Stomach (tissue), 4 donors: ENCODE measurements around the gene ADAM12.

Source experiments
- CTCF ChIP-seq, 7 experiments: fragments of 450-650 bp in 4 of 7; fragments of 200-600 bp in 3 of 7; sonication (generic) in 3 of 7; IDR thresholded peaks; one replicate each; pipeline ENCODE4 v1.5.1; 2016 to 2019; ENCODE audit warnings: antibody characterized with exemption in 7 of 7, control low read depth in 2 of 7, mild to moderate bottlenecking in 1 of 7
- POLR2A ChIP-seq, 4 donors: fragments of 450-650 bp; IDR thresholded peaks; one replicate each; pipeline ENCODE4 v1.6.1; 2016; ENCODE audit warnings: antibody characterized with exemption in 4 of 4, control low read depth in 2 of 4, mild to moderate bottlenecking in 1 of 4, moderate library complexity in 1 of 4

GRCh38 chr10:126255313-126255712 lies 133.0 kb downstream of the ADAM12 start:
- TF ChIP-seq POLR2A (IDR thresholded peaks at IDR 0.05) = no peak
- no peak for TF ChIP-seq CTCF (IDR thresholded peaks at IDR 0.05)
